HL-60 (cell line): Measurements from ENCODE around the gene AFAP1.

Experiments used
- DNase-seq, 2 experiments: peaks; one replicate each; pipeline ENCODE4 v3.0.0-alpha.2; 2010 to 2020; ENCODE audit warnings: low read depth in 1 of 2, low spot score in 1 of 2
- H3K27ac ChIP-seq: fragments of 250-450 bp; sonication (Bioruptor Pico); replicated peaks from 2 replicates; pipeline ENCODE4 v1.5.1; 2020; ENCODE audit warnings: mild to moderate bottlenecking, moderate library complexity
- H3K27me3 ChIP-seq: fragments of 250-450 bp; sonication (Bioruptor Pico); 2 replicates; pipeline ENCODE4 v1.5.1; 2021; ENCODE audit warnings: mild to moderate bottlenecking, moderate library complexity; ENCODE audit not compliant: insufficient read depth, poor library complexity, severe bottlenecking
- H3K4me3 ChIP-seq: replicated peaks from 2 replicates; pipeline ENCODE4 v1.5.1; 2011; ENCODE audit warnings: mild to moderate bottlenecking, control low read depth, low read length; ENCODE audit not compliant: insufficient read depth
- GABPA ChIP-seq: IDR thresholded peaks from 2 replicates; pipeline ENCODE4 v1.6.1; 2012; ENCODE audit warnings: low read depth
- POLR2AphosphoS5 ChIP-seq: IDR thresholded peaks from 2 replicates; pipeline ENCODE4 v1.6.1; 2012; ENCODE audit warnings: low read depth
- SPI1 ChIP-seq: IDR thresholded peaks from 2 replicates; pipeline ENCODE4 v1.6.1; 2012; ENCODE audit warnings: low read depth, mild to moderate bottlenecking, borderline replicate concordance
- TF ChIP-seq, protein P1 (sequence below): IDR thresholded peaks from 2 replicates; pipeline ENCODE4 v1.6.1; 2012; ENCODE audit warnings: low read depth; ENCODE audit not compliant: insufficient replicate concordance
- TF ChIP-seq, protein P2 (sequence below): IDR thresholded peaks from one replicate; pipeline ENCODE4 v1.5.1; 2011; ENCODE audit warnings: low read length, control low read depth, inconsistent platforms; ENCODE audit not compliant: insufficient read depth

The AFAP1 gene

DNA sequence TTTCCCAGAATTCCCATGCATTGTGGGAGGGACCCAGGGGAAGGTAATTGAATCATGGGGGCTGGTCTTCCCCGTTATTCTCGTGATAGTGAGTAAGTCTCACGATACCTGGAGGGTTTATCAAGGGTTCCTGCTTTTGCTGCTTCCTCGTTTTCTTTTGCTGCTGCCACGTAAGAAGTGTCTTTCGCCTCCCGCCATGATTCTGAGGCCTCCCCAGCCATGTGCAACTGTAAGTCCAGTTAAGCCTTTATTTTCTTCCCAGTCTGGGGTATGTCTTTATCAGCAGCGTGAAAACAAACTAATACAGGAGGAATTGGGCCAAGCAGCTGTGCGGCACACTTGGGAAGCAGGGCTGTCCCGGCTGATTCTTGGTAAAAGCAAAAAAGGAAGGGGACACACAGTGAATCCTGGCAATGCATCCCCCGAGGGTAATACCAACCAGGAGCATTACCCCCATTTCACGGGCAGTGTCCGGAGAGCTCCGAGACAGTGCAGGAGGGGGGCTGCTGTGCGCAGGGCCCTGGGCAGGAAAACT is 185.7 kb downstream of the AFAP1 start:
- TF ChIP-seq POLR2AphosphoS5 (no peak), GABPA (no peak), SPI1 (no peak)
- TF ChIP-seq, protein P1, sequence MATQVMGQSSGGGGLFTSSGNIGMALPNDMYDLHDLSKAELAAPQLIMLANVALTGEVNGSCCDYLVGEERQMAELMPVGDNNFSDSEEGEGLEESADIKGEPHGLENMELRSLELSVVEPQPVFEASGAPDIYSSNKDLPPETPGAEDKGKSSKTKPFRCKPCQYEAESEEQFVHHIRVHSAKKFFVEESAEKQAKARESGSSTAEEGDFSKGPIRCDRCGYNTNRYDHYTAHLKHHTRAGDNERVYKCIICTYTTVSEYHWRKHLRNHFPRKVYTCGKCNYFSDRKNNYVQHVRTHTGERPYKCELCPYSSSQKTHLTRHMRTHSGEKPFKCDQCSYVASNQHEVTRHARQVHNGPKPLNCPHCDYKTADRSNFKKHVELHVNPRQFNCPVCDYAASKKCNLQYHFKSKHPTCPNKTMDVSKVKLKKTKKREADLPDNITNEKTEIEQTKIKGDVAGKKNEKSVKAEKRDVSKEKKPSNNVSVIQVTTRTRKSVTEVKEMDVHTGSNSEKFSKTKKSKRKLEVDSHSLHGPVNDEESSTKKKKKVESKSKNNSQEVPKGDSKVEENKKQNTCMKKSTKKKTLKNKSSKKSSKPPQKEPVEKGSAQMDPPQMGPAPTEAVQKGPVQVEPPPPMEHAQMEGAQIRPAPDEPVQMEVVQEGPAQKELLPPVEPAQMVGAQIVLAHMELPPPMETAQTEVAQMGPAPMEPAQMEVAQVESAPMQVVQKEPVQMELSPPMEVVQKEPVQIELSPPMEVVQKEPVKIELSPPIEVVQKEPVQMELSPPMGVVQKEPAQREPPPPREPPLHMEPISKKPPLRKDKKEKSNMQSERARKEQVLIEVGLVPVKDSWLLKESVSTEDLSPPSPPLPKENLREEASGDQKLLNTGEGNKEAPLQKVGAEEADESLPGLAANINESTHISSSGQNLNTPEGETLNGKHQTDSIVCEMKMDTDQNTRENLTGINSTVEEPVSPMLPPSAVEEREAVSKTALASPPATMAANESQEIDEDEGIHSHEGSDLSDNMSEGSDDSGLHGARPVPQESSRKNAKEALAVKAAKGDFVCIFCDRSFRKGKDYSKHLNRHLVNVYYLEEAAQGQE = no peak
- TF ChIP-seq, protein P2, sequence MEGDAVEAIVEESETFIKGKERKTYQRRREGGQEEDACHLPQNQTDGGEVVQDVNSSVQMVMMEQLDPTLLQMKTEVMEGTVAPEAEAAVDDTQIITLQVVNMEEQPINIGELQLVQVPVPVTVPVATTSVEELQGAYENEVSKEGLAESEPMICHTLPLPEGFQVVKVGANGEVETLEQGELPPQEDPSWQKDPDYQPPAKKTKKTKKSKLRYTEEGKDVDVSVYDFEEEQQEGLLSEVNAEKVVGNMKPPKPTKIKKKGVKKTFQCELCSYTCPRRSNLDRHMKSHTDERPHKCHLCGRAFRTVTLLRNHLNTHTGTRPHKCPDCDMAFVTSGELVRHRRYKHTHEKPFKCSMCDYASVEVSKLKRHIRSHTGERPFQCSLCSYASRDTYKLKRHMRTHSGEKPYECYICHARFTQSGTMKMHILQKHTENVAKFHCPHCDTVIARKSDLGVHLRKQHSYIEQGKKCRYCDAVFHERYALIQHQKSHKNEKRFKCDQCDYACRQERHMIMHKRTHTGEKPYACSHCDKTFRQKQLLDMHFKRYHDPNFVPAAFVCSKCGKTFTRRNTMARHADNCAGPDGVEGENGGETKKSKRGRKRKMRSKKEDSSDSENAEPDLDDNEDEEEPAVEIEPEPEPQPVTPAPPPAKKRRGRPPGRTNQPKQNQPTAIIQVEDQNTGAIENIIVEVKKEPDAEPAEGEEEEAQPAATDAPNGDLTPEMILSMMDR = no peak
- no peak overlapping the region for H3K27ac ChIP-seq
- DNase-seq = no peak
- no peak overlapping the region for H3K4me3 ChIP-seq
- H3K27me3 ChIP-seq = no peaks in the 10 kb centered on the region

DNA sequence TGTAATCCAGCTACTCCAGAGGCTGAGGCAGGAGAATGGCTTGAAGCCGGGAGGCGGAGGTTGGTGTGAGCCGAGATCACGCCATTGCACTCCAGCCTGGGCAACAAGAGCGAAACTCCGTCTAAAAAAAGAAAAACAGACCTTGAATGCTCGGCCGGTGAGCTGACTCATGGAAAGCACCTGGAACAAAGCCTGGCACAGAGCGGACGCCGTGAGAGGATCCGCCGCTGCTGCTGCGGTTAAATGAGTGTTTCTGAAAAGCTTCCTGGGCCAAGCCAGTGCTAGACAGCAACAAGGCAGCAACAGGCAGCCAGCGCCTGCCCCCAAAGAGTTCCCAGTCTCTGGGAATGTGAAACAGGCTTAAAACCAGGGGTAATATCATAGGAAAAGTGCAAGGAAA is 186.4 kb downstream of the AFAP1 start:
- TF ChIP-seq, protein P1 = no peak
- TF ChIP-seq POLR2AphosphoS5 (no peak), GABPA (no peak), SPI1 (no peak)
- TF ChIP-seq, protein P2 = no peak

DNA sequence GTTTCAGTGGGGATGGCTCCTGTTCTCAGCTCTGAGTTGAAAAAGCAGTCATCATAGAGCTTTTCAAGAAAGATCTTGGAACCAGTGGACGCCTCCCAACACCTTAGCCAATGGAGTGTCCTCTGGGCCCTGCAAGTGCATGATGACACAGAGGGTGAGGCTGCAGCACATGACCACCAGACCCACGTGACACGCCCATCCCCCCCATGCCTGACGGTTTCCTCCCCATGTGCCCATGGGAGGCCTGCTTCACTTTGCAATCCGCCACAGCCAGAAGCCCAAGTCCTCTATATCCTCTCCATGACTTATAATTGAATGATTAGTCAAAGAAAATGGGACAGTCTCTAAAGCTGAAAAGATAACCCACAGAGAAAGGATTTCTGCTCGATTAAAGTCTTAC is 187.0 kb downstream of the AFAP1 start:
- TF ChIP-seq SPI1 = no peak
- TF ChIP-seq, protein P2 = no peak
- no peak for TF ChIP-seq POLR2AphosphoS5
- no peak for TF ChIP-seq GABPA
- TF ChIP-seq, protein P1 = no peak
- no peaks in the 10 kb centered on the region for H3K27me3 ChIP-seq
- DNase-seq = no peak
- H3K4me3 ChIP-seq = no peak overlapping the region
- H3K27ac ChIP-seq = no peak overlapping the region

More for the DNA sequence above, 186.4 kb downstream of the AFAP1 start:
- Histone ChIP-seq H3K4me3 (no peak overlapping the region), H3K27ac (no peak overlapping the region), H3K27me3 (no peaks in the 10 kb centered on the region)
- no peak for DNase-seq
